Nasal cavity respiratory epithelium epithelial cell of viscerocranial mucosa (primary cell): ENCODE results near the gene TSPEAR. TPM values are rescaled to one million over a fixed set of nuclear protein-coding genes. Genes with fewer than 3 reads are reported as not detected.

Experiments used
- total RNA-seq: library from RNA; depleted of rRNA; stranded (reverse); fragments of >200 nt; gene quantifications from 2 replicates; pipeline ENCODE4 v1.2.3, GENCODE V29; 2014

The TSPEAR gene
- total RNA-seq, 1 donor from 2014 or later, result not detected

GRCh38 chr21:44573630-44574456 lies 137.5 kb downstream of the TSPEAR start, which contains the start of gene KRTAP10-4:
KRTAP10-4 (plus strand) TSS chr21:44573729; CDS start chr21:44573759, 30 bp downstream.

GRCh38 chr21:44558695-44559094 lies 152.7 kb downstream of the TSPEAR start, which contains the start of gene KRTAP10-3:
KRTAP10-3 (minus strand) TSS chr21:44558795; CDS start chr21:44558715, 80 bp downstream.

GRCh38 chr21:44551340-44551961 lies 159.9 kb downstream of the TSPEAR start, which contains the start of gene KRTAP10-2:
KRTAP10-2 (minus strand) TSS chr21:44551505; CDS start chr21:44551458, 47 bp downstream.

GRCh38 chr21:44539991-44540666 lies 171.2 kb downstream of the TSPEAR start, which contains the start of gene KRTAP10-1:
KRTAP10-1 (minus strand) TSS chr21:44540195; CDS start chr21:44540150, 45 bp downstream.

GRCh38 chr21:44454747-44455523 lies 256.4 kb downstream of the TSPEAR start, which contains the start of gene LRRC3:
LRRC3 (plus strand) TSS chr21:44455510; CDS start chr21:44456645, 1,135 bp downstream.

Other genes starting within 250 kb of the TSPEAR start
- not detected in 2 replicates for gene KRTAP10-1, start 171.4 kb downstream of the TSPEAR start, total RNA-seq
- gene KRTAP10-2, start 160.1 kb downstream of the TSPEAR start, total RNA-seq, result not detected in 2 replicates
- not detected in 2 replicates for gene KRTAP10-3, start 152.8 kb downstream of the TSPEAR start, total RNA-seq
- not detected in 2 replicates for gene KRTAP10-4, start 137.8 kb downstream of the TSPEAR start, total RNA-seq
- gene KRTAP10-5, start 131.0 kb downstream of the TSPEAR start, total RNA-seq, result not detected in 2 replicates
- not detected in 2 replicates for gene KRTAP10-6, start 119.1 kb downstream of the TSPEAR start, total RNA-seq
- not detected in 2 replicates for gene KRTAP10-7, start 111.0 kb downstream of the TSPEAR start, total RNA-seq
- gene KRTAP10-8, start 99.5 kb downstream of the TSPEAR start, total RNA-seq, result not detected in 2 replicates
- gene KRTAP10-9, start 84.5 kb downstream of the TSPEAR start, total RNA-seq, result not detected in 2 replicates
- gene KRTAP10-10, start 74.2 kb downstream of the TSPEAR start, total RNA-seq, result not detected in 2 replicates
- gene KRTAP10-11, start 65.2 kb downstream of the TSPEAR start, total RNA-seq, result not detected in 2 replicates
- not detected in 2 replicates for gene KRTAP12-4, start 56.9 kb downstream of the TSPEAR start, total RNA-seq
- gene KRTAP12-3, start 53.6 kb downstream of the TSPEAR start, total RNA-seq, result not detected in 2 replicates
- gene KRTAP12-2, start 44.6 kb downstream of the TSPEAR start, total RNA-seq, result not detected in 2 replicates
- not detected in 2 replicates for gene KRTAP12-1, start 29.4 kb downstream of the TSPEAR start, total RNA-seq
- gene KRTAP10-12, start 14.4 kb downstream of the TSPEAR start, total RNA-seq, result not detected in 2 replicates
- gene UBE2G2, start 90.2 kb upstream of the TSPEAR start, total RNA-seq, result 80.3 and 124 TPM in 2 replicates
- 81.4 and 116 TPM in 2 replicates for gene SUMO3, start 106.5 kb upstream of the TSPEAR start, total RNA-seq
- gene PTTG1IP, start 162.1 kb upstream of the TSPEAR start, total RNA-seq, result 156 and 164 TPM in 2 replicates
- 0.57 and 0.68 TPM in 2 replicates for gene ITGB2, start 209.3 kb upstream of the TSPEAR start, total RNA-seq
- 25.9 and 39.6 TPM in 2 replicates for gene SLX9, start 228.5 kb upstream of the TSPEAR start, total RNA-seq